Right atrium auricular region (tissue), 2 donors: ENCODE data around the gene CDK5RAP2. TPM values are rescaled to one million over a fixed set of nuclear protein-coding genes. Genes with fewer than 3 reads are reported as not detected.
"Not testable (repeated sequence)": the region's sequence is repeated elsewhere in the genome, so short reads cannot be mapped to it uniquely, and the experiment has no call there.

Experiments
- DNase-seq: peaks from one replicate; pipeline ENCODE4 v3.0.0-alpha.2; 2019; ENCODE audit warnings: low spot score
- H3K27ac ChIP-seq, 2 donors: fragments of 200-600 bp; sonication (generic); 1 replicate in 1 of 2; 2 replicates in 1 of 2; pipeline ENCODE4 v1.5.1; 2016 to 2019
- H3K27me3 ChIP-seq, 2 donors: fragments of 200-600 bp; sonication (generic); one replicate each; pipeline versions ENCODE4 v1.5.1 to v1.6.0; 2017 to 2019
- H3K36me3 ChIP-seq: fragments of 200-600 bp; sonication (generic); one replicate; pipeline ENCODE4 v1.5.1; 2016
- H3K4me1 ChIP-seq, 2 donors: fragments of 200-600 bp; sonication (generic); one replicate each; pipeline versions ENCODE4 v1.5.1 to v1.6.0; 2017 to 2019
- H3K4me3 ChIP-seq, 2 donors: fragments of 200-600 bp; sonication (generic); 1 replicate in 1 of 2; 2 replicates in 1 of 2; pipeline ENCODE4 v1.5.1; 2017 to 2019; ENCODE audit warnings: mild to moderate bottlenecking in 1 of 2, moderate library complexity in 1 of 2
- H3K9me3 ChIP-seq, 2 donors: fragments of 200-600 bp; sonication (generic); one replicate each; pipeline ENCODE4 v1.5.1; 2019
- total RNA-seq, 2 donors: library from RNA; depleted of rRNA; stranded (reverse); fragments of >200 nt; gene quantifications; one replicate each; pipeline ENCODE4 v1.1.0, GENCODE V29; 2016
- TF ChIP-seq, protein P1 (sequence below), 2 donors: fragments of 200-600 bp; sonication (generic); IDR thresholded peaks; one replicate each; pipeline ENCODE4 v1.5.1; 2019; ENCODE audit warnings: antibody characterized with exemption in 2 of 2

The CDK5RAP2 gene
- total RNA-seq, 2 donors from 2014 or later: 36.7 to 40.4 TPM

- no peak for DNase-seq
- H3K27ac ChIP-seq: no peak overlapping the region
Measured at GRCh38 chr9:120531683-120532300, 48.2 kb downstream of the CDK5RAP2 start.

DNA sequence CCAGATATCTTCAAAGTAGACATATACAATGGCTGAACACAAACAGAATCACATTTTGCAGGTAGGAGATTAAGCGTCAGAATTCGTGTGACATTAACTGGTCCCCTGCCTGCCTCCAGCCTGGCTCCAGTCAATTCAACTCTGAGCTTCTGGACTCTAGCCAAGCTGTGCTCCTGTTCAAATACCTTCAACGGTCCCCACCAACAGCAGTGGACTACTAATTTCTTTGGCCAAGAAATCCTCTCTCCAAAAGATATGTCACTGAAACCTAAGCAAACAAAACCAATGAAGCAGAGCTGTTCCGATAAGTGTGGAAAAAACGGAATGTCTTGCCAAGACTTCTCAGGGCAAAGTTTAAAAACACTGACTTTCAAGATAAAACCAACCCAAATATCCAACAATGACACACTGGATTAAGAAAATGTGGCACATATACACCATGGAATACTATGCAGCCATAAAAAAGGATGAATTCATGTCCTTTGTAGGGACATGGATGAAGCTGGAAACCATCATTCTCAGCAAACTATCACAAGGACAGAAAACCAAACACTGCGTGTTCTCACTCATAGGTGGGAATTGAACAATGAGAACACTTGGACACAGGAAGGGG, 49.6 kb downstream of the CDK5RAP2 start:
- not testable (repeated sequence) for H3K9me3 ChIP-seq, DNase-seq, H3K27ac ChIP-seq

More at GRCh38 chr9:120531683-120532300, 48.2 kb downstream of the CDK5RAP2 start:
- TF ChIP-seq, protein P1, sequence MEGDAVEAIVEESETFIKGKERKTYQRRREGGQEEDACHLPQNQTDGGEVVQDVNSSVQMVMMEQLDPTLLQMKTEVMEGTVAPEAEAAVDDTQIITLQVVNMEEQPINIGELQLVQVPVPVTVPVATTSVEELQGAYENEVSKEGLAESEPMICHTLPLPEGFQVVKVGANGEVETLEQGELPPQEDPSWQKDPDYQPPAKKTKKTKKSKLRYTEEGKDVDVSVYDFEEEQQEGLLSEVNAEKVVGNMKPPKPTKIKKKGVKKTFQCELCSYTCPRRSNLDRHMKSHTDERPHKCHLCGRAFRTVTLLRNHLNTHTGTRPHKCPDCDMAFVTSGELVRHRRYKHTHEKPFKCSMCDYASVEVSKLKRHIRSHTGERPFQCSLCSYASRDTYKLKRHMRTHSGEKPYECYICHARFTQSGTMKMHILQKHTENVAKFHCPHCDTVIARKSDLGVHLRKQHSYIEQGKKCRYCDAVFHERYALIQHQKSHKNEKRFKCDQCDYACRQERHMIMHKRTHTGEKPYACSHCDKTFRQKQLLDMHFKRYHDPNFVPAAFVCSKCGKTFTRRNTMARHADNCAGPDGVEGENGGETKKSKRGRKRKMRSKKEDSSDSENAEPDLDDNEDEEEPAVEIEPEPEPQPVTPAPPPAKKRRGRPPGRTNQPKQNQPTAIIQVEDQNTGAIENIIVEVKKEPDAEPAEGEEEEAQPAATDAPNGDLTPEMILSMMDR (IDR thresholded peaks at IDR 0.05): peak in 1 of 2 donors; percentile 45
- Histone ChIP-seq H3K4me3 (no peak overlapping the region), H3K4me1 (peaks cover 0 to 8% of the 10 kb centered on the region in 2 donors), H3K36me3 (peaks cover 66% of the 10 kb centered on the region), H3K9me3 (no peaks in the 10 kb centered on the region), H3K27me3 (no peaks in the 10 kb centered on the region)

DNA sequence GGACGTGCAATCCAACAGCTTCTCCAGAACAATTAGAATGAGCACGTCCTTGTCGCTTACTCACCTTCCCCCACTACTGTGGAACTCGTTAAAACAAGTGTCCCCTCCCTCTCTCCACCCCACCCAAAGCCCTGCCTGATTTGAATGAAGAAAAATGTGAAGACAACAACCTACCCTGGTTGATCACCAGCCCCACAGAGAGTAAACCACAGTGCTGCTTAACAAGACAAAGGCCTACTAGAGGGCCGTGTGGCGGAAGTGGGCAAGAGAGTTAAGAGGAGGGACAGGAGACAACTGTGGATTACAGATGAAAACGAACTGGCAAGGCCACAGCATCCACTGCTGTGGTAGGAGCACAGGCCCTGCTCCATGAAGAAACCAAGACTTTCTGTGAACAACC, 51.1 kb downstream of the CDK5RAP2 start:
- TF ChIP-seq, protein P1 (IDR thresholded peaks at IDR 0.05): no peak

More for the DNA sequence above, 49.6 kb downstream of the CDK5RAP2 start:
- H3K4me1 ChIP-seq, H3K4me3 ChIP-seq, H3K27me3 ChIP-seq: not testable (repeated sequence)
- peaks cover 66% of the 10 kb centered on the region for H3K36me3 ChIP-seq

GRCh38 chr9:120528327-120528726, 51.6 kb downstream of the CDK5RAP2 start:
- DNase-seq: no peak
- Histone ChIP-seq H3K4me3 (no peak overlapping the region), H3K9me3 (no peaks in the 10 kb centered on the region), H3K4me1 (peaks cover 0 to 8% of the 10 kb centered on the region in 2 donors), H3K27ac (no peak overlapping the region), H3K27me3 (no peaks in the 10 kb centered on the region), H3K36me3 (peaks cover 75% of the 10 kb centered on the region)
- TF ChIP-seq, protein P1 (IDR thresholded peaks at IDR 0.05): no peak

More for the DNA sequence above, 51.1 kb downstream of the CDK5RAP2 start:
- DNase-seq: no peak
- no peaks in the 10 kb centered on the region for H3K27me3 ChIP-seq
- H3K27ac ChIP-seq: no peak overlapping the region
- H3K36me3 ChIP-seq: peaks cover 70% of the 10 kb centered on the region
- no peak overlapping the region for H3K4me3 ChIP-seq
- H3K9me3 ChIP-seq: no peaks in the 10 kb centered on the region
- peaks cover 0 to 8% of the 10 kb centered on the region in 2 donors for H3K4me1 ChIP-seq

DNA sequence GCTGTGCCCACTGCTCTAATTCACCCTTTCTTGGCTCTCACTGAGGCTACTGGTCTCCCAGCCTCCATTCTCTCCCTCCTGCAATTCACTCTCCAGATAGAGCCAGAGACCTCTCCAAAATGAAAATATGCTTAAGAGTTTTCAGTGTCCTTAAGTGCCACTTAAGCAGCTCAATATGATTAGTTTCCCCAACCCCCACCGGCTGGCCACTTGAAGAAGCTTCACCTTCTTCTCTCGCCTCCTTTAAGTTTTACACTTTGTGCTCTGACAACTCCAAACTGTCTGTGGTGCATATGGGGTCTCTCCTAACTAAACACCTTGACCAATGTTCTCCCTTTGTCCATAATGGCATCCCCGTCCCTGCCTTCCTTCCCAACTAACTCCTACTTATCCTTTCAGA, 53.4 kb downstream of the CDK5RAP2 start:
- H3K4me1 ChIP-seq: no peaks in the 10 kb centered on the region
- DNase-seq: no peak
- H3K4me3 ChIP-seq: no peak overlapping the region
- no peaks in the 10 kb centered on the region for H3K27me3 ChIP-seq
- peaks cover 69% of the 10 kb centered on the region for H3K36me3 ChIP-seq
- TF ChIP-seq, protein P1 (IDR thresholded peaks at IDR 0.05): no peak
- H3K27ac ChIP-seq: no peak overlapping the region
- no peaks in the 10 kb centered on the region for H3K9me3 ChIP-seq

- Histone ChIP-seq H3K27ac (no peak overlapping the region), H3K27me3 (no peaks in the 10 kb centered on the region), H3K9me3 (no peaks in the 10 kb centered on the region), H3K4me1 (no peaks in the 10 kb centered on the region), H3K36me3 (peaks cover 65% of the 10 kb centered on the region), H3K4me3 (no peak overlapping the region)
- TF ChIP-seq, protein P1 (IDR thresholded peaks at IDR 0.05): no peak
- DNase-seq: no peak
Measured at GRCh38 chr9:120524863-120525262, 55.1 kb downstream of the CDK5RAP2 start.
